Measurements from ENCODE around the gene NUP210L. TPM values are rescaled to one million over a fixed set of nuclear protein-coding genes. Genes with fewer than 3 reads are reported as not detected.

NUP210L gene
- total RNA-seq, 2 experiments from 2014 or later, result 0.03 to 0.06 TPM

DNA sequence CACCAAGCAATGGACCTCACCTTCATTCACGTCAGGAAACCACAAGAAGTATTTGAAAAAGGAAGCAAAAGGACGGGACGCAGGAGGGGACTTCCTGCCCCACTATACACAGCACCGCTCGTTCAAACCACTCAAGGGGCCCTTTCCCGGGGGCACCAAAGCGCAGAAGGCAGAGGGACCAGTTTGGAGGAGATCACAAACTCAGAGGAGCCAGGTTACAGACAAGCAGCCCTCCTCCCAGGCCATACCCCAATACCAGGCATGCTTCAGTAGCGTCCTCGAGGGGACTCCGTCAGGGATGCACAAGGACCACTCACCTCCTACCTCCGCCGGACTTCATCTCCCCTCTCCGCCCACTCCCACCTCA, 197.1 kb downstream of the NUP210L start:
- ChIA-PET POLR2A (interaction anchor here (2.5 kb wide), 1 partner anchor 9 kb away, joined by 16 read pairs; the partner anchor contains the start of gene CREB3L4), CTCF (ENCODE audit: unreplicated experiment) (no interaction called here)
- BruUV-seq (replicated peaks), result no TSS peak
- Histone ChIP-seq H3K4me2 (ENCODE audit: low read length) (peak overlapping the region; percentile 97), H3K4me3 (ENCODE audit: low read depth, low read length, poor library complexity, severe bottlenecking) (peak overlapping the region; percentile 87), H3K27ac (ENCODE audit: low read depth, low read length, poor library complexity, severe bottlenecking) (peak overlapping the region; percentile 74), H3K9me3 (ENCODE audit: low read length) (no peaks in the 10 kb centered on the region), H3K79me2 (ENCODE audit: insufficient read depth, low read depth, low read length) (peaks cover 48% of the 10 kb centered on the region), H3K4me1 (ENCODE audit: insufficient read depth, low read length, poor library complexity, severe bottlenecking) (peaks cover 43% of the 10 kb centered on the region), H2AFZ (ENCODE audit: low read length) (peak overlapping the region; percentile 16; the same call in 1 of the 2 replicates), H4K20me1 (ENCODE audit: insufficient read depth, low read length) (peaks cover 18% of the 10 kb centered on the region), H3K36me3 (ENCODE audit: insufficient read depth, low read length) (peaks cover 35% of the 10 kb centered on the region), H3K9me2 (ENCODE audit: insufficient read depth, low read length) (no peaks in the 10 kb centered on the region)
- DNase-seq (ENCODE audit: low spot score), result peak; percentile 62
- TF ChIP-seq, protein P1, sequence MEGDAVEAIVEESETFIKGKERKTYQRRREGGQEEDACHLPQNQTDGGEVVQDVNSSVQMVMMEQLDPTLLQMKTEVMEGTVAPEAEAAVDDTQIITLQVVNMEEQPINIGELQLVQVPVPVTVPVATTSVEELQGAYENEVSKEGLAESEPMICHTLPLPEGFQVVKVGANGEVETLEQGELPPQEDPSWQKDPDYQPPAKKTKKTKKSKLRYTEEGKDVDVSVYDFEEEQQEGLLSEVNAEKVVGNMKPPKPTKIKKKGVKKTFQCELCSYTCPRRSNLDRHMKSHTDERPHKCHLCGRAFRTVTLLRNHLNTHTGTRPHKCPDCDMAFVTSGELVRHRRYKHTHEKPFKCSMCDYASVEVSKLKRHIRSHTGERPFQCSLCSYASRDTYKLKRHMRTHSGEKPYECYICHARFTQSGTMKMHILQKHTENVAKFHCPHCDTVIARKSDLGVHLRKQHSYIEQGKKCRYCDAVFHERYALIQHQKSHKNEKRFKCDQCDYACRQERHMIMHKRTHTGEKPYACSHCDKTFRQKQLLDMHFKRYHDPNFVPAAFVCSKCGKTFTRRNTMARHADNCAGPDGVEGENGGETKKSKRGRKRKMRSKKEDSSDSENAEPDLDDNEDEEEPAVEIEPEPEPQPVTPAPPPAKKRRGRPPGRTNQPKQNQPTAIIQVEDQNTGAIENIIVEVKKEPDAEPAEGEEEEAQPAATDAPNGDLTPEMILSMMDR (conservative IDR thresholded peaks at IDR 0.05; ENCODE audit: low read length), result no peak
- no peak for TF ChIP-seq EZH2phosphoT487 (IDR thresholded peaks at IDR 0.05; ENCODE audit: borderline replicate concordance, low read depth, low read length)
- intact Hi-C loops (cut with micrococcal nuclease; ENCODE audit: unreplicated experiment), result loop anchor here (1.0 kb wide), 1 partner anchor 11 kb away; the partner anchor contains the start of gene DENND4B

DNA sequence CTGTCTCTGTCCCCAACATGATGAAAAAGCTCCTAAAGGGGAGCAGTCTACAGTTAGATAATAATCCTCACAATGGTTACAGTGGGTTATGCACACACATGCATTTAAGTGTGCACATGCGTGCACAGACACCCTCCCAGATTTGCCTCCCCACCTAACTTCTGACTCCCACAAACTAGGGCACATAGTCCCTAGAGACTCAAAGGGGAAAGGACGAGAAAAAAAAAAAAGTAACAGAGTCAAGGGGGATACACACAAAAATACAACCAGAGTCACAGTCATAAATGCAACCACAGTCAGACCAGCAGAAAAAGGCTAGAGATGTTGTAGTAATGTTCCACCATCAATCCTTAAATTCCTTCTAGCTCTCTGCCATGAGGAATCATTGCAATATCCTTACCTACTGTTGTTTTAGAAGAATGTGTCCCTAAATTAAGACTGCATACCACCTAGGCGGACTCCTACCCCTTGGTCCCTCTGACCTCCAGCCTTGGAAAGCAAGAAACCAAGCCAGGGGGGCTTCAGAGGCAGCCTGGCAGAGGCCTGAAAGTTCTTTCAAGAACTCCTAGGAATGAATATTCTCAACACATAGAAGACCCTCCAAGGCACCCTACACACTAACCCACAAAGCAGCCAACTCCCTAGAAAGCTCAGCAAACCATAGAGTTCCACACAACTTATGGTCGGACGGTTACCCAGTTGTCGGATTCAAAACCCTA, 197.7 kb downstream of the NUP210L start:
- Histone ChIP-seq H3K79me2 (ENCODE audit: insufficient read depth, low read depth, low read length) (peaks cover 43% of the 10 kb centered on the region), H3K4me3 (ENCODE audit: low read depth, low read length, poor library complexity, severe bottlenecking) (peak overlapping the region; percentile 87), H2AFZ (ENCODE audit: low read length) (peak overlapping the region; percentile 16; the same call in 1 of the 2 replicates), H3K36me3 (ENCODE audit: insufficient read depth, low read length) (peaks cover 40% of the 10 kb centered on the region), H3K4me1 (ENCODE audit: insufficient read depth, low read length, poor library complexity, severe bottlenecking) (peaks cover 38% of the 10 kb centered on the region), H3K27ac (ENCODE audit: low read depth, low read length, poor library complexity, severe bottlenecking) (peak overlapping the region; percentile 74), H4K20me1 (ENCODE audit: insufficient read depth, low read length) (peaks cover 18% of the 10 kb centered on the region), H3K9me3 (ENCODE audit: low read length) (no peaks in the 10 kb centered on the region), H3K4me2 (ENCODE audit: low read length) (peak overlapping the region; percentile 97), H3K9me2 (ENCODE audit: insufficient read depth, low read length) (no peaks in the 10 kb centered on the region)
- CTCF ChIA-PET (ENCODE audit: unreplicated experiment), result interaction anchor here (0.9 kb wide), 1 partner anchor 21 kb away, joined by 3 read pairs; the partner anchor contains the start of gene JTB
- no peak for DNase-seq (ENCODE audit: low spot score)
- no TSS peak for BruUV-seq (replicated peaks)
- TF ChIP-seq, protein P1 (conservative IDR thresholded peaks at IDR 0.05; ENCODE audit: low read length), result no peak
- TF ChIP-seq EZH2phosphoT487 (IDR thresholded peaks at IDR 0.05; ENCODE audit: borderline replicate concordance, low read depth, low read length), result no peak
- intact Hi-C loops (cut with micrococcal nuclease; ENCODE audit: unreplicated experiment), result no loop called here
- POLR2A ChIA-PET, result interaction anchor here (0.6 to 2.5 kb wide), 4 partner anchors 10 to 26 kb away, joined by 3 to 16 read pairs (median 4); partner anchors contain the start of genes CREB3L4 and DENND4B

DNA sequence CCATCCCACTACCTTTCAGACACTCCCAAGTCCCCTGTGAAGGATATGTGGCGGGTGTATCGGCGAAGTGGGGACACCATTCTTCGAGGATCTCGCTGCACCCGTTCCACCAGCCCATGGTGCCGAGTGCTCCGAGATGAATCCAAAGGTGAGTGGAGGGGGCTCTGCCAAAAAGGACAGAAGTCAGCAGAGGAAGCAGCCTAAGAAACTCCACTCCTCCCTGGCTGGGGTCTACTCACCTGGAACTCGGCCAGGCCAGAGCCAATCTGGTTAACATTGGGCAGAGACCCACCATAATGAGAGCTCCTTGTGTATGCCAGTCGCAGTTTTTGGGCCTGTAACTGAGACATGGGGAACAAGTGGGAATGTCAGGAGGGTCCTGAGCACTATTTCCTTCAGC, 200.0 kb downstream of the NUP210L start:
- Histone ChIP-seq H3K9me3 (ENCODE audit: low read length) (no peaks in the 10 kb centered on the region), H3K4me3 (ENCODE audit: low read depth, low read length, poor library complexity, severe bottlenecking) (no peak overlapping the region), H2AFZ (ENCODE audit: low read length) (no peak overlapping the region), H4K20me1 (ENCODE audit: insufficient read depth, low read length) (peaks cover 18% of the 10 kb centered on the region), H3K27ac (ENCODE audit: low read depth, low read length, poor library complexity, severe bottlenecking) (no peak overlapping the region), H3K79me2 (ENCODE audit: insufficient read depth, low read depth, low read length) (peaks cover 43% of the 10 kb centered on the region), H3K4me1 (ENCODE audit: insufficient read depth, low read length, poor library complexity, severe bottlenecking) (peaks cover 26% of the 10 kb centered on the region), H3K4me2 (ENCODE audit: low read length) (no peak overlapping the region), H3K9me2 (ENCODE audit: insufficient read depth, low read length) (no peaks in the 10 kb centered on the region), H3K36me3 (ENCODE audit: insufficient read depth, low read length) (peaks cover 54% of the 10 kb centered on the region)
- ChIA-PET POLR2A (no interaction called here), CTCF (ENCODE audit: unreplicated experiment) (no interaction called here)
- no peak for TF ChIP-seq EZH2phosphoT487 (IDR thresholded peaks at IDR 0.05; ENCODE audit: borderline replicate concordance, low read depth, low read length)
- TF ChIP-seq, protein P1 (conservative IDR thresholded peaks at IDR 0.05; ENCODE audit: low read length), result no peak
- BruUV-seq (replicated peaks), result no TSS peak
- DNase-seq (ENCODE audit: low spot score), result no peak
- intact Hi-C loops (cut with micrococcal nuclease; ENCODE audit: unreplicated experiment), result no loop called here
